Measurements from ENCODE around the gene FES.

DNA sequence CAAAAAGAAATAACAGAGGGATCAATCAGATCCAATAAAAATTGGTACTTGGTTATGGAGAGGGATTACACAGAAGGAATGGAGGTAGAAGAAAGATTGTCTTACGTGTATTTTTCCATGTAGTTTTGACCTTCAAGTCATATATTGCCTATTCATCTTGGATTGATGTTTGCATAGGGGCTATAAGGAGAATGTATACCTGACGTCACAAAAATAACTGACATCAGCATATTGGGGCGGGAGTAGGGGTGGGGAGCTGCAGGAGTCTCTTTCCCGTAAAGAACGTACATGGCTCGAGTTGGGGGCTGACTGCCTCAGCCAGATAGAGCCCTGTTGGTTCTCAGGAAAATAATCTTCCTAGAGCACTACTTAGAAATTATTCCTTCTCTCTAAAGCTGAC, 21.8 kb upstream of the FES start:
- no peak for TF ChIP-seq NR2F1 (conservative IDR thresholded peaks at IDR 0.05)
- no peak for TF ChIP-seq KDM1A (IDR thresholded peaks at IDR 0.05; ENCODE audit: borderline replicate concordance)
- TF ChIP-seq NBN (IDR thresholded peaks at IDR 0.05), result no peak
- TF ChIP-seq, protein P1, sequence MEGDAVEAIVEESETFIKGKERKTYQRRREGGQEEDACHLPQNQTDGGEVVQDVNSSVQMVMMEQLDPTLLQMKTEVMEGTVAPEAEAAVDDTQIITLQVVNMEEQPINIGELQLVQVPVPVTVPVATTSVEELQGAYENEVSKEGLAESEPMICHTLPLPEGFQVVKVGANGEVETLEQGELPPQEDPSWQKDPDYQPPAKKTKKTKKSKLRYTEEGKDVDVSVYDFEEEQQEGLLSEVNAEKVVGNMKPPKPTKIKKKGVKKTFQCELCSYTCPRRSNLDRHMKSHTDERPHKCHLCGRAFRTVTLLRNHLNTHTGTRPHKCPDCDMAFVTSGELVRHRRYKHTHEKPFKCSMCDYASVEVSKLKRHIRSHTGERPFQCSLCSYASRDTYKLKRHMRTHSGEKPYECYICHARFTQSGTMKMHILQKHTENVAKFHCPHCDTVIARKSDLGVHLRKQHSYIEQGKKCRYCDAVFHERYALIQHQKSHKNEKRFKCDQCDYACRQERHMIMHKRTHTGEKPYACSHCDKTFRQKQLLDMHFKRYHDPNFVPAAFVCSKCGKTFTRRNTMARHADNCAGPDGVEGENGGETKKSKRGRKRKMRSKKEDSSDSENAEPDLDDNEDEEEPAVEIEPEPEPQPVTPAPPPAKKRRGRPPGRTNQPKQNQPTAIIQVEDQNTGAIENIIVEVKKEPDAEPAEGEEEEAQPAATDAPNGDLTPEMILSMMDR (IDR thresholded peaks at IDR 0.05 in 2 of 3, conservative IDR thresholded peaks at IDR 0.05 in 1 of 3; ENCODE audit: control insufficient read depth in 2 of 3, extremely low read depth in 1 of 3, insufficient read depth in 1 of 3, low read depth in 3 of 3, low read length in 3 of 3), result no peak
- no peak for TF ChIP-seq RAD51 (IDR thresholded peaks at IDR 0.05)
- no peak for TF ChIP-seq STAT1 (conservative IDR thresholded peaks at IDR 0.05)
- TF ChIP-seq ESRRA (IDR thresholded peaks at IDR 0.05; ENCODE audit: low read length), result no peak

Data from GM12878 (cell line).